Measurements from ENCODE around the gene NEK6. TPM values are rescaled to one million over a fixed set of nuclear protein-coding genes. Genes with fewer than 3 reads are reported as not detected.
"Not testable (repeated sequence)": the region's sequence is repeated elsewhere in the genome, so short reads cannot be mapped to it uniquely, and the experiment has no call there.

NEK6 gene
- total RNA-seq, 2 donors from 2014 or later: 3.1 to 5.4 TPM

DNA sequence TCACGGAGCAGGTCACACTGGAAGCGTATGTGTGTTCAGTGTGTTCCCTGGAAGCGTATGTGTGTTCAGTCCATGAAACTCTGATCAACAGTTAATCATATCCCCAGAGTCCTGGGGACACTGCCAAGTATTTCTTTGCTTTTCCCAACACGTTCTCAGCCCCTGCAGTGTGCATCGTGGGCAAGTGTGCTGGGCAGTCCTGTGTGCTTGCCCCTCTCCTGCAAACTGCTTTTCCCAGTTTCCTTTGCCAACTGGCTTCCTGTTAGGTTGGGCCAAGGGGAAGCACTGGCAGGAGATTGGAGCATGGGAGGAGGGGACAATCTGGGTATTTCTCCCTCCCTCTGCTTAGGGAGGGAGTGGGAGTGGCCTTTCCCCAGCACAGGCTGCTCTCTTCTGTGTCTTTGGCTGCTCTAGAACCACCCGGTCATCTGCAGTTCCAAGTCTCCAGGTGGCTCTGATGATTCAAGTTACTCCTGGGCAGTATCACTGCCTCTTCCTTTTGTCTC, 36.8 kb upstream of the NEK6 start:
- Mint-ChIP-seq H3K27ac (no peak overlapping the region), H3K9me3 (no peaks in the 10 kb centered on the region), H3K36me3 (no peaks in the 10 kb centered on the region)
- ATAC-seq: no peak
- peak in 1 of 2 donors; percentile 28 for DNase-seq (ENCODE audit: low spot score in 2 of 2)

DNA sequence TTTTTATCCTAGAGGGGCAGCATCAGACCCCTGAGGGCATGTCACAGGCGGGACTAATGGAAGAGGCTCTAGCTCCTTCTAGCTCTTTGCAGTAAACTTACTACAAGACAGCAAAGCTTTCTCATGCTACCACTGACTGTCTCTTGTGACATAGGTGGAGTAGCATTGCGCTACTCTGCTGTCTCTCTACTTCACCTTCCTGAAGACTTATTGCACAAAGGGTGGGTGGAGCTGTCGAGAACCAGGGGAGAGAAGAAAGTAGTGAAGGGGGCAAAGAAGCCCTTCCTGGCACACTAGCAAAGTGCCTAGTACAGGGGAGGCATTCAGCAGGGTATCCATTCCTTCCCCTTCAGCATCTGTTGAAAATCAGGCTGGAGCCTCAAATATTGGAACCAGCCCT, 36.1 kb upstream of the NEK6 start:
- Mint-ChIP-seq H3K36me3 (no peaks in the 10 kb centered on the region), H3K27ac (no peak overlapping the region), H3K9me3 (no peaks in the 10 kb centered on the region)
- DNase-seq (ENCODE audit: low spot score in 2 of 2) (no peak), ATAC-seq (no peak)

GRCh38 chr9:124222109-124222508, 35.6 kb upstream of the NEK6 start:
- no peak for DNase-seq (ENCODE audit: low spot score in 2 of 2)
- ATAC-seq: no peak
- no peaks in the 10 kb centered on the region for H3K9me3 Mint-ChIP-seq
- H3K27ac Mint-ChIP-seq: no peak overlapping the region
- H3K36me3 Mint-ChIP-seq: no peaks in the 10 kb centered on the region

DNA sequence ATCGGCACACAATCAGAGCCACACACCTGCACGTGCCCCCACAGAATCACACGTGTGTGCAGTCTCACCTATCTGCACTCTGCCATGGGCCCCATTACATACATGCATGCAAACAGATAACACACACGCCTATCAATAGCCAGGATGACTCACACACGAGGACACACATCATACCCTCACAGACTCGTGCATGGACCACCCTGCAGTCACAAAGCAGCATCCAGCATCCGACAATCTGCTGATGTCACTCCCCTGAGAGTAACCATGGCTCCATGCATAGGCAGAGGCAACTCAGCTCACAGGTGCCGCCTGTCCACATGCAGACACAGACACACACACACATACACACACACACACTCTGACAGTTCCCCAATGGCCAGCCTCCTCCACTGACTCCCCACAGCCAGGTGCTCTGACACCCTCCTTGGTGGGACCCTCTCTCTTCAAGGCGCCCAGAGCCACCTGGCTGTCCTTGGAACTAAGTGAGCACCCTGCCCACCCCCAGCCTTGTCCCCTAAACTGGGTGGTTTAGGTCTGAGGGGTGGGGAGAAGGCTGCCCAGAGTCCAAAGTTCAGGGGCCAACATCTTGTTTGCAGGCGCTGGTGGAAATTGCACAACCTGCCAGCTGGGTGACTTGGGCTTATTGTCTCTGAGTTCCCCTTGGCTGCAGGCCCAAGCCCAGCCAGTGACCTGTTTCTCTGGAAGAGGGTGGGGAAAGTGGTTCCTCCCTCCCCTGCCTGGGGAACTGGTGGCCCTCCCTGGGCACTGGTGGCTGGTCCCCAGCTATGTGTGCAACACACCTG, 34.6 kb upstream of the NEK6 start:
- no peak for ATAC-seq
- no peak for DNase-seq (ENCODE audit: low spot score in 2 of 2)
- H3K27ac Mint-ChIP-seq: no peak overlapping the region
- H3K36me3 Mint-ChIP-seq: no peaks in the 10 kb centered on the region
- no peaks in the 10 kb centered on the region for H3K9me3 Mint-ChIP-seq

GRCh38 chr9:124225945-124226344, 31.8 kb upstream of the NEK6 start:
- no peaks in the 10 kb centered on the region for H3K9me3 Mint-ChIP-seq
- ATAC-seq (no peak), DNase-seq (ENCODE audit: low spot score in 2 of 2) (no peak)
- no peak overlapping the region for H3K27ac Mint-ChIP-seq
- no peaks in the 10 kb centered on the region for H3K36me3 Mint-ChIP-seq

DNA sequence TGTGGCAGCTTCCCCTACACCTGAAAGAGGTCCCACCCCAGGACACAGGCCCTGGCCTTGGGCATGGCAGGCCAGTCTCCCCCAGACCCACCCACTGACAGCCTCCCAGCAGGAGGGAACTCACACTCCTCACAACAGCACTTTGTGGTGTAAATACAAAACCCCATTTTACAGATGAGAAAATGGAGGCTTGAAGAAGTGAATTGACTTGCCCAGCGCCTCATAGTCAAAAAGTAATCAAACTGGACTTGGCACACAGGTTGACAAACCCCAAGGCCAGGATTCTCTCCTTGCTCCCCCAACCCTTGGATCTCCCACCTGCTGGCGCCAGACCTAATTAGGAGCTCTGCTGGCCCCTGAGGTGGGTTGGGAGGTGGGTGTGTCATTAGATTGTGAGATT, 29.2 kb upstream of the NEK6 start:
- Mint-ChIP-seq H3K36me3 (no peaks in the 10 kb centered on the region), H3K9me3 (no peaks in the 10 kb centered on the region), H3K27ac (no peak overlapping the region)
- no peak for DNase-seq (ENCODE audit: low spot score in 2 of 2)
- no peak for ATAC-seq

DNA sequence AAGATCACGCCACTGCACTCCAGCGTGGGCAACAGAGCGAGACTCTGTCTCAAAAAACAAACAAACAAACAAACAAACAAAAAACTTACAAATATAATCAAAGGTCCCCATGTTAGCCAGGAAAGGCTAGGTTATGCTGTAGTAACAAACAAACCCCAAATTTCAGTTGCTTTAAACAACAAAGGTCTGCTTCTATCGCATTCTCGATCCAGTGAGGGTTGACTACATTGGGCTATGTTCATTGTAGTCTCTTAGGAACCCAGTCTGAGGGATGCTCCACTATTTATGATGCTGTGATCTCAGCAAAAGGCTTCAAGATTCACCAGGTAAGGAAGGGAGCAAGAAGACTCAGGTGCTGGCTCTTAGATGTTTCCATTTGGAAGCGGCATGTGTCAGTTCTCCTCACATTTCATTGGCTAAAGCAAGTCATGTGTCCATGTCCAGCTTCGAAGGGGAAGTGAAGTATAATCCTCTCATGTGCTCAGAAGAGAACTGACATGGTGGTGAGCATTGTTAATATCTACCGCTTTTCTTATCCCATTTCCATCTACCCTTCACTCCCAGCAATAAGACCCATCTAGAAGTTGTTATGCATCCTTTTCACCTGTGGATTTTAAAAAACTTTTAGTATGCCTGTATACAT, 26.5 kb upstream of the NEK6 start:
- ATAC-seq: no peak

DNA sequence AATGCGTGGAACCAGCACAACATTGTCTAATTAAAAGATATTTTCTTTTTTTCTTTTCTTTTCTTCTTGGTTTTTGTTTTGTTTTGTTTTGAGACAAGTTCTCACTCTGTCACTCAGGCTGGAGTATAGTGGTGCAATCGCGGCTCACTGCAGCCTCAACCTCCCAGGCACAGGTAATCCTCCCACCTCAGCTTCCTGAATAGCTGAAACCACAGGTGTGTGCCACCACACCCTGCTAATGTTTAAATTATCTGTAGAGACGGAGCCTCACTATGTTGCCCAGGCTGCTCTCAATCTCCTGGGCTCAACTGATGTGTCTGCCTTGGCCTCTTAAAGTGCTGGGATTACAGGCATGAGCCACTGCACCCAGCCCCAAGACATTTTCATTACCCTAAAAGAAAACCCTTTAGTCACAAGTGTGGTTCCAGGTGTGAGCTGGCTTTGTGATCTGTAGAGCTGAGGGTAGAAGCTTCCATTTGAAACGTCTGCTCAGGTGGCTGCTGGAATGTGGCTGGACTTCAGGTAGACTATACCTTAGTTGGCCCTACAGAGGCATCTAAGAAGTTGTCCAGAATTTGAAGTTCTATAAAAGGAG, 19.1 kb upstream of the NEK6 start:
- peaks cover 0 to 3% of the 10 kb centered on the region in 2 donors for H3K9me3 Mint-ChIP-seq
- ATAC-seq (peak in 1 of 2 donors; percentile 68), DNase-seq (ENCODE audit: low spot score in 2 of 2) (no peak)
- H3K36me3 Mint-ChIP-seq: peaks cover 0 to 5% of the 10 kb centered on the region in 2 donors
- no peak overlapping the region for H3K27ac Mint-ChIP-seq

More for the DNA sequence above, 26.5 kb upstream of the NEK6 start:
- H3K36me3 Mint-ChIP-seq: no peaks in the 10 kb centered on the region
- no peaks in the 10 kb centered on the region for H3K9me3 Mint-ChIP-seq
- no peak overlapping the region for H3K27ac Mint-ChIP-seq
- DNase-seq (ENCODE audit: low spot score in 2 of 2): no peak

DNA sequence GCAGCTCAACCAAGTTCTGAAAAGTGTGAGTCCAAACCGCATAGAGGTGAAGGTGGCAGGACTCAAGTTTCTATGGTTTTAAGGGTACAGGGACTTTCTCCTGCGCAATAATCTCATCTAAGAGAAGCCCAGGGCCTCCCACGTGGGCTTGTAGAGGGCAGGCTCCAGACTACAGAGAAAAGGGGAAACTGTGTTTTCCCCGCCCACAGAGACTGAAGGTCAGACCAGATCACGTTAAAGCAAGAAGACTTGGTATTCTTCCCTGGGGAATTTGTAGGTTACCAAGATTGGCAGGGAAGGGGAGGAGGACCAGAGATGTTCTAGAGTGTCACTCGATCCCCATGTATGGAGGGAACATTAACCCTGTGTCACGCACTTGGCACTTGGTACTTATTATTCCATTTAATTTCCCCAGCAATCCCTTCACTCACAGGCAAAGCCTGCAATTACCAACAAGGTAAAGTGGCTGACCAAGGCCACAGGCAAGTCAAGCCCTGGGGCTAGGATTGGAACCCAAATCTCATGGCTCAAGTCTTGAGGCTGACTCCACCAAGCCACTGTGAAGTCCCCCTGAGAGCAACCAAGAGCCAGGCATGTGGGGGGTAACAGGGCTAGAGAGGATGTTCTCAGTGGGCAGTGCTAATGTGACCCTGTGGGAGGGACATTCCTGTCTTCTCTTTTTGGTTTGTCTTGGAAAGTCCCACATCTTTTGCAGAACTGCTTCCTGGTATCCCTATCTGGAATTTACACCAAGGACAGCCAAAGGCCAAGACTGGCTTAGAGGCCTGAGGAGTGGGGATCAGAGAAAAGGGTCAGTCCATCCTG, 18.3 kb upstream of the NEK6 start:
- Mint-ChIP-seq H3K27ac (no peak overlapping the region), H3K36me3 (peaks cover 0 to 5% of the 10 kb centered on the region in 2 donors), H3K9me3 (peaks cover 0 to 3% of the 10 kb centered on the region in 2 donors)
- ATAC-seq (peak in 1 of 2 donors; percentile 87), DNase-seq (ENCODE audit: low spot score in 2 of 2) (no peak)

- Mint-ChIP-seq H3K27ac (no peak overlapping the region), H3K36me3 (peaks cover 0 to 5% of the 10 kb centered on the region in 2 donors), H3K9me3 (peaks cover 0 to 3% of the 10 kb centered on the region in 2 donors)
- ATAC-seq: no peak
- DNase-seq (ENCODE audit: low spot score in 2 of 2): no peak
Observed at GRCh38 chr9:124242331-124243194, 15.2 kb upstream of the NEK6 start.

DNA sequence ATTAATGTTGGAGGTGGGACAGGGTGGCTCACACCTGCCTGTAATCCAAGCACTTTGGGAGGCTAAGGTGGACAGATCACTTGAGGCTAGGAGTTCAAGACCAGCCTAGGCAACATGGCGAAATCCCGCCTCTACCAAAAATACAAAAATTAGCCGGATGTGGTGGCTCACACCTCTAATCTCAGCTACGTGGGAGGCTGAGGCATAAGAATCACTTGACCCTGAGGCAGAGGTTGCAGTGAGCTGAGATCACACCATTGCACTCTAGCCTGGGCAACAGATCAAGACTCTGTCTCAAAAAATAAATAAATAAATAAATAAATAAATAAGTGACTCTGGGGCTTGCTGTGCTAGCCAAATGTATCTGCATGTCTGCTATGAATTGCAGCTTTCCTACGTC, 10.4 kb upstream of the NEK6 start:
- not testable (repeated sequence) for H3K36me3 Mint-ChIP-seq; DNase-seq (ENCODE audit: low spot score in 2 of 2); ATAC-seq; H3K9me3 Mint-ChIP-seq; H3K27ac Mint-ChIP-seq

- H3K9me3 Mint-ChIP-seq: no peaks in the 10 kb centered on the region
- DNase-seq (ENCODE audit: low spot score in 2 of 2): no peak
- H3K36me3 Mint-ChIP-seq: no peaks in the 10 kb centered on the region
- ATAC-seq: no peak
- H3K27ac Mint-ChIP-seq: no peak overlapping the region
Observed at GRCh38 chr9:124248066-124248465, 9.7 kb upstream of the NEK6 start.

DNA sequence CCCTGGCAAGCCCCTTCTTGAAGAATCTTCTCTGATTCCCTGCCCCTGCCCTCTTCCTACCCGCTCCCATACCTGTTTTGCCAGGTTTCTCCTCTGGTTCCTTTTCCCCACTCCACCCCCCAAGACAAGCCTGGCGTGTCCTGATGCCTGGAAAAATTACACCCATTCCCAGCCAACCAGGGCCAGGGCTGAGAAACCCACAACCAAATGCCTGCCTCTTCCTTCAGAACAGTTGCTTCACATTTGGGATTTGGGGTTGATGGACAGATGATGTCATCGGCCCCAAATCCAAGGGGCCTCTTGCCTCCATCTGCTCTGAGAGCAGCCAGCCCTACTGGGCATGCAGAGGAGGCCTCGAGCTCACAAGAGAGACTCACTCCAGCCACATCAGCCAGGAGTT, 8.8 kb upstream of the NEK6 start:
- DNase-seq (ENCODE audit: low spot score in 2 of 2) (no peak), ATAC-seq (no peak)
- no peak overlapping the region for H3K27ac Mint-ChIP-seq
- H3K9me3 Mint-ChIP-seq: no peaks in the 10 kb centered on the region
- H3K36me3 Mint-ChIP-seq: no peaks in the 10 kb centered on the region

GRCh38 chr9:124251204-124251603, 6.5 kb upstream of the NEK6 start:
- no peaks in the 10 kb centered on the region for H3K9me3 Mint-ChIP-seq
- ATAC-seq (no peak), DNase-seq (ENCODE audit: low spot score in 2 of 2) (no peak)
- no peak overlapping the region for H3K27ac Mint-ChIP-seq
- H3K36me3 Mint-ChIP-seq: no peaks in the 10 kb centered on the region

DNA sequence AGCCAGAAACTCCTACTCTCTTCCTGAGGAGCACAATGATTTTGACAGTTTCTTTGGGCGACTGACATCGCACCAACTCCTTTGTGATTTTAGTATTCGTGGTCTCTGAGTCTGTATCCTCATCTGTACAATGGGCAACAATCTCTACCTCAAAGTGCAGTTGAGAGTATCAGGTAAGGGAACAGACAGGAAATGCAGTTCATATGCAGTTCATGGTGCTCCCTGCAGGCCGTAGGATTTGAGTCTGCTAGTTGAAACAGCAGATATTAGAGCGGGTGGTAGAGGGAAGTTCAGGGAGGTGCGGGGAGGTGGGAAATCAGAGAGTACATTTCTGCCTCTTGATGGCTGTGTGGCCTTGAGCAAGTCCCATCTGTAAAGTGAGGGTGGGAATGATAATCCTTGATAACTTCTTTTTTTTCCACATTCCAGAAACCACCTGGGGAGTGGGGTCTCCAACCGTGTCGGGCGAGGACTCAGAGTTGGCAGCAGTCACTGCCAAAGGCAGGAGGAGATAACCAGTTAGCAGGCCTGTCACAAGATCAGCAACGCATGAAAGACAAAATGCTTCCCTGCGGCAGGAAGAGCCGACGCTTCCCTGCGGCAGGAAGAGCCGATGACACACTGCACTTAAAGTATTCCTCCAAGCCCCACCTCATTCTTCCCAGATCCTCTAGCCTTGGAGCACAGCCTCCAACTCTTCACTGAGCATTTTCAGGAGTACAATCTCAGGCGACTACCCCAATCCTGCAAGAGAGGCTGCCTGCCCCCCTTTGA, 6.0 kb upstream of the NEK6 start:
- Mint-ChIP-seq H3K9me3 (no peaks in the 10 kb centered on the region), H3K36me3 (peaks cover under 1 to 1% of the 10 kb centered on the region in 2 donors), H3K27ac (no peak overlapping the region)
- no peak for ATAC-seq
- no peak for DNase-seq (ENCODE audit: low spot score in 2 of 2)

Data from activated naive CD4-positive, alpha-beta T cell treated with anti-CD3 and anti-CD28 coated beads, Interleukin-2, amount 50 U/mL, for 72 hours (primary cell).